GM10266 (cell line): Measurements from ENCODE around the gene EHD4.

ENCODE experiments used
- DNase-seq: peaks from one replicate; pipeline ENCODE4 v3.0.0; 2012; ENCODE audit errors: extremely low spot score
- TF ChIP-seq, protein P1 (sequence below): IDR thresholded peaks from 2 replicates; pipeline ENCODE4 v1.5.1; 2012; ENCODE audit warnings: mild to moderate bottlenecking, low read depth; ENCODE audit not compliant: control insufficient read depth, insufficient read depth; ENCODE audit errors: missing control alignments

Gene EHD4

DNA sequence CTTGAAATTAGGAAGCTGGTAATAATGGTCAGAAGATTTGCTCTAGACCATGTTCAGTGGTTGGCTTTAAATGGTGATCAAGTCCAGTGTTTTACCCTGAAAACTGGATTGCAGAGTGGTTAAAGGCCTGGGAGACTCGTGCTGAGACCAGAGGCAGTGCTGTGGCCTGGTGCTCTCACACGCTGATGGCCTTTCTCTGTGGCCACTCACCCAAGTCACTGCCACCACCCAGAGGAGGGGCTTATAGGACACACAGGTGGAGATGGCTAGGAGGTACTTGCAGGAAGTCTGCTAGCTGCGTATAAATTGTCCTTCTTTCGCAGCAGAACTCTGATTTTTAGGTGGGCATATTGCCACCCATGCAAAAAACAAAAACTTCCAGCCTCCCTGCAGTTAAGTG lies 6.2 kb upstream of the EHD4 start:
- TF ChIP-seq, protein P1, sequence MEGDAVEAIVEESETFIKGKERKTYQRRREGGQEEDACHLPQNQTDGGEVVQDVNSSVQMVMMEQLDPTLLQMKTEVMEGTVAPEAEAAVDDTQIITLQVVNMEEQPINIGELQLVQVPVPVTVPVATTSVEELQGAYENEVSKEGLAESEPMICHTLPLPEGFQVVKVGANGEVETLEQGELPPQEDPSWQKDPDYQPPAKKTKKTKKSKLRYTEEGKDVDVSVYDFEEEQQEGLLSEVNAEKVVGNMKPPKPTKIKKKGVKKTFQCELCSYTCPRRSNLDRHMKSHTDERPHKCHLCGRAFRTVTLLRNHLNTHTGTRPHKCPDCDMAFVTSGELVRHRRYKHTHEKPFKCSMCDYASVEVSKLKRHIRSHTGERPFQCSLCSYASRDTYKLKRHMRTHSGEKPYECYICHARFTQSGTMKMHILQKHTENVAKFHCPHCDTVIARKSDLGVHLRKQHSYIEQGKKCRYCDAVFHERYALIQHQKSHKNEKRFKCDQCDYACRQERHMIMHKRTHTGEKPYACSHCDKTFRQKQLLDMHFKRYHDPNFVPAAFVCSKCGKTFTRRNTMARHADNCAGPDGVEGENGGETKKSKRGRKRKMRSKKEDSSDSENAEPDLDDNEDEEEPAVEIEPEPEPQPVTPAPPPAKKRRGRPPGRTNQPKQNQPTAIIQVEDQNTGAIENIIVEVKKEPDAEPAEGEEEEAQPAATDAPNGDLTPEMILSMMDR, result no peak
- DNase-seq, result no peak

DNA sequence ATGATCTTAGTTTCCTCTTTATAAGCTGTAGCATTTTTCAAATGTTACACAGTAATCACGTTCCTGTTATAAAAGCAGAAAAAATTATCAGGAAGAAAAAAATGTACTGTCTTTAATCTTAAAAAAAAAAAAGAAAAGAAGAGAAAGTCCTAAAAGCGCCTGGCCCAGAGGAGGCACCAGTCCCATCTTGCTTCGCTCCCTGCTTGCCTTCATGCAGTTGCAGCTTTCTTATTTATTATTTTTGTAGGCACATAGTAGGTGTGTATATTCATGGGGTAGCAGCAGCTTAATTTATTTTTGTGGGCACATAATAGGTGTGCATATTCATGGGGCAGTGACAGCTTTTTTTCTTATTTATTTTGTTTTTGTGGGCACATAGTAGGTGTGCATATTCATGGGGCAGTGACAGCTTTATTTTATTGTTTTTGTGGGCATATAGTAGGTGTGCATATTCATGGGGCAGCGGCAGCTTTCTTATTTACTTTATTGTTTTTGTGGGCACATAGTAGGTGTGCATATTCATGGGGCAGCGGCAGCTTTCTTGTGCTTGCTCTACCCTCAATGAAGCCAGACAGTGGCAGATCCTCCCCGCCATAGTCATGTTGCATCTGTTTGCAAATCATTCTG lies 5.5 kb upstream of the EHD4 start:
- no peak for DNase-seq
- TF ChIP-seq, protein P1, result no peak

DNA sequence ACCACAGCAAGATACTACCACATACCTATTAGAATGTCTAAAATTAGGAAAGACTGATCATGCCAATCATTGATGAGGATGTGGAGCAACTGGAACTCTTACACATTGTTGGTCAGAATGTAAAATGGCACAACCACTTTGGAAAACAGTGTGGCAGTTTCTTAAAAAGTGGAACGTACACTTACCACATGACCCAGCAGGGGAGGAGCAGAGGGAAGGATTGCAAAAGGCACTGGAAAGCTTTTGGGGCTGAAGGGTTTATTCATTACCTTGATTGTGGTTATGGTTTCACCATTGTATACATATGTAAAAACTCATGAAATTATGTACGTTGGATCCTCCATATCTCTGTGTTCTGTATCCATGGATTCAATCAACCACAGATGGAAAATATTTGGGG lies 3.3 kb upstream of the EHD4 start:
- TF ChIP-seq, protein P1, result no peak
- no peak for DNase-seq

DNA sequence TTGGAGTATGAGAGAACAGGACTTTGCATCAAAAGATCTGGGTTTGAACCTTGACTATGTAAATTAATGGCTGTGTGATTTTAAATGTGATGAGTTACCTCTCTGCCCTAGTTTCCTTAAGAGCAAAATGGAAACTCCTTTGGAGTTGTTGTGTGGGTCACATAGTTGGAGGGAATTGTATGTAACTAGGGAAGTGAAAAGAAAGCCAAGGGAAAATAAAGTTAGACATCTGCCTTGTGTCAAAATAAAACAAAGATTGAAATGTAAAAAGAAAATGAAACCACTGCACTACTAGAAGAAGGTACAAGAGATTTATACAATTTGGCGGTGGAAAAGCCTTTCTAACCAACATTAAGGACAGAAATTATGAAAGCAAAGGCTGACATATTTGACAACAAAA lies 1.7 kb upstream of the EHD4 start:
- TF ChIP-seq, protein P1, result no peak
- no peak for DNase-seq

DNA sequence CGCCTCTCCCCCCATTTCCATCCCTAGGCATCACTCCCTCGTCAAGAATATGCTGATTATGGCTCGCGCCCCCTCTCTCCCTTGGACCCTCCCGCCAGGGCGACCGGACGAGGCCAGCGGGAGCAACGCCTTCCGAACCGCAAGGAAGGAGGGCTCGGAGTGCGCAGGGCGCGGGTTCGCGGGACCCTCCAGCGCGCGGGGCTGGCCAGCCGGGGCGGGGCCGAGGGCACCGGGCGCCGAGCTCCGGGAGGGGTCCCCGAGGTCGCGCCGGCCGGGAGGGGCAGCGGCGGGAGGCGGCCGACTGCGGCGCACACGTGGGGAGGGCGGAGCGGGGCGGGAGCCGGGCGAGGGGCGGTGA lies 483 bp downstream of the EHD4 start:
- TF ChIP-seq, protein P1, result no peak
- peak; percentile 65 for DNase-seq

DNA sequence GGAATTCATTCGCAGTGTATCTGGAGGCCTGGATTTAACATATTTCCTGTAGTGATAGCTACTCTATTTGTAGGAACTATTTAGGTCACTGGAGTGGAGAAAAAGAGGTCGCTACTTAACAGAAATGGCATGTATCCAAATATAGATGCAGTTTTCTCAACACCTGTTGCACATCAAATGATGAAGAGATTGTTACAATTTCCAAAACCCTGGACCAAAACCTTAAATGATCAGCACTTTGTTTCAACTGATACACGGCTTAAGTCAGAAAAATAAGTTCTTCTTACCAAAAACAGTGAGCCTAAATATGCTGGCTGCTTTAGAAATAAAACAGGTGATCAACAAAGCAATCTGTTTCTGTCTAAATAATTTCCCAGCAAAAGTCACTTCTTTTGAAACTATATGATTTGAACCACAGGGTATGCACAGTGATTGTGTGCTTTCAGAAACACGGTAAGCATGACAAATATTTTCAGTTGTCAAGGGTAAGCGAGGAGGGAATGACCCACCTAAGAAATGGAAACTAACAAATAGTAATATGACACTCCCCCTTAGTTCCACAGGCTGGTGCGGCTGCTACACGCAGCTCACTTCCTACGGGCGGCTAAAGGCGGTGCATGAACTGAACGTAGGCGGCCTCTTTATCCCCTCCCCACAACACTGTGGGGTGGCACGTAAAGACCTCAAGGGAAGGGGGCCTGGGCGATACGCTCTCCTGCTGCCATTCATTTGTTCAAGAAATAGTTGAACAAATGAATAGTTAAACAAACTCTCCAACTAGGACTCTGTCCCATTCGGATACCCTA lies 1.1 kb downstream of the EHD4 start:
- TF ChIP-seq, protein P1, result no peak
- peak; percentile 92 for DNase-seq

DNA sequence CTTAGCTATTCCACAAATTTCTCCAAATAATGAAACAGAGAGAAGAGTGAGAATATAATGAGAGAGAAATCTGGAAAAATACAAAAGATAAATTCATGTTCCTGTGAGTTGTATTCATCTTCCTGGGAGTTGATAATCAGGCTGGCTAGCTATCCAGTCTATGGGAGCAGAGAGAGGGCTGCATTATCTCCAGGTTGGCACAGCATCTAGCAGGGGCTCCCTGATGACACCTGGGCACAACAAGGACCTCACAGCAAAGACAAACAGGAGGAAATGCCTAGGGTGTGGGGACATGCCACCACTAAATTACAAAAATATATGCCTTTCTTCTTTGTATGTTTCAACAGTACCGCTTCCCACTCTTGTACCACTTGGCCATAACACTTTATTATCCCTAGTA lies 1.9 kb downstream of the EHD4 start:
- TF ChIP-seq, protein P1, result no peak
- DNase-seq, result no peak
